ENCODE measurements around the gene PGA5.

DNA sequence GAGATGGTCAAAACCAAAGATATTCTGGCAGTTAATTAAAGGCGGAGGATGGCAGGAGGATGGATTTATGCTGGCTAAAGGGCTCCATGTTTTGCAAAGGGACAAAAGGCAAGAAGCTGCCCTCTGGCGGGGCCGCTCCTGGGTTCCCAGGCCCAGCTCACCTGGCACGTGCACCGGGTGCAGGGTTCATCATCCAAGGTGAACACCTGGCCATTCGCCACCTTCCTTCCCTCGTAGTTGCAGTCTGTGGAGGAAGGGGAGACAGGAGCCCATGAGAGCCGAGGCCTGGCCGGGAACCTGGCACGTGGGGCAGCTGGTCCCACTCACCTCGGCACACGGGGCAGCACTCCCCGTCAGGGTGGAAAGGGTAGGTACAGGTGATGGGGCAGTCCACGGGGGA is 23.8 kb downstream of the PGA5 start:
- no peak for TF ChIP-seq CBX8 (IDR thresholded peaks at IDR 0.05; ENCODE audit: borderline replicate concordance, extremely low read depth, low read depth, low read length, poor library complexity, severe bottlenecking)
- TF ChIP-seq, protein P1, sequence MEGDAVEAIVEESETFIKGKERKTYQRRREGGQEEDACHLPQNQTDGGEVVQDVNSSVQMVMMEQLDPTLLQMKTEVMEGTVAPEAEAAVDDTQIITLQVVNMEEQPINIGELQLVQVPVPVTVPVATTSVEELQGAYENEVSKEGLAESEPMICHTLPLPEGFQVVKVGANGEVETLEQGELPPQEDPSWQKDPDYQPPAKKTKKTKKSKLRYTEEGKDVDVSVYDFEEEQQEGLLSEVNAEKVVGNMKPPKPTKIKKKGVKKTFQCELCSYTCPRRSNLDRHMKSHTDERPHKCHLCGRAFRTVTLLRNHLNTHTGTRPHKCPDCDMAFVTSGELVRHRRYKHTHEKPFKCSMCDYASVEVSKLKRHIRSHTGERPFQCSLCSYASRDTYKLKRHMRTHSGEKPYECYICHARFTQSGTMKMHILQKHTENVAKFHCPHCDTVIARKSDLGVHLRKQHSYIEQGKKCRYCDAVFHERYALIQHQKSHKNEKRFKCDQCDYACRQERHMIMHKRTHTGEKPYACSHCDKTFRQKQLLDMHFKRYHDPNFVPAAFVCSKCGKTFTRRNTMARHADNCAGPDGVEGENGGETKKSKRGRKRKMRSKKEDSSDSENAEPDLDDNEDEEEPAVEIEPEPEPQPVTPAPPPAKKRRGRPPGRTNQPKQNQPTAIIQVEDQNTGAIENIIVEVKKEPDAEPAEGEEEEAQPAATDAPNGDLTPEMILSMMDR (IDR thresholded peaks at IDR 0.05 in 2 of 3, conservative IDR thresholded peaks at IDR 0.05 in 1 of 3; ENCODE audit: insufficient read depth in 2 of 3, low read depth in 1 of 3, low read length in 3 of 3) = no peak

Data from K562 (cell line).